HepG2 (cell line): ENCODE measurements around the gene ZNF23. TPM values are rescaled to one million over a fixed set of nuclear protein-coding genes. Genes with fewer than 3 reads are reported as not detected.

ENCODE experiments used
- ARNT ChIP-seq: fragments of 450-650 bp; IDR thresholded peaks from 2 replicates; pipeline ENCODE4 v1.6.1; 2017
- ATF1 ChIP-seq: IDR thresholded peaks from 2 replicates; pipeline ENCODE4 v1.6.1; 2016; ENCODE audit warnings: mild to moderate bottlenecking, control low read depth
- HMG20B ChIP-seq: conservative IDR thresholded peaks from 2 replicates; pipeline ENCODE4 v1.6.1; 2016; ENCODE audit warnings: missing genetic modification reagents, missing compliant biosample characterization
- HNRNPUL1 ChIP-seq: fragments of 200-400 bp; formaldehyde crosslinking; IDR thresholded peaks from 2 replicates; pipeline ENCODE4 v1.6.1; 2017; ENCODE audit warnings: low read depth, mild to moderate bottlenecking, low read length, moderate library complexity
- HOXA3 ChIP-seq: sonication (generic); formaldehyde crosslinking; IDR thresholded peaks from 2 replicates; pipeline ENCODE4 v1.5.0; 2020; ENCODE audit warnings: missing genetic modification reagents
- JUND ChIP-seq: sonication (generic); formaldehyde crosslinking; IDR thresholded peaks from 2 replicates; pipeline ENCODE4 v1.8.0; 2022; ENCODE audit warnings: mild to moderate bottlenecking, missing genetic modification reagents
- KAT7 ChIP-seq: IDR thresholded peaks from 2 replicates; pipeline ENCODE4 v1.6.1; 2018; ENCODE audit warnings: borderline replicate concordance, missing compliant biosample characterization
- KDM5A ChIP-seq: fragments of 200-600 bp; sonication (generic); IDR thresholded peaks from 2 replicates; pipeline ENCODE4 v1.7.0; 2018; ENCODE audit warnings: antibody characterized with exemption, mild to moderate bottlenecking, low read length, borderline replicate concordance
- KLF16 ChIP-seq, 2 experiments: sonication (generic) in 1 of 2; formaldehyde crosslinking in 1 of 2; IDR thresholded peaks; 2 replicates each; pipeline versions ENCODE4 v1.6.1 to v1.8.0; 2016 to 2023; ENCODE audit warnings: missing genetic modification reagents in 2 of 2, missing compliant biosample characterization in 1 of 2
- KMT2B ChIP-seq: IDR thresholded peaks from 2 replicates; pipeline ENCODE4 v1.6.1; 2016; ENCODE audit warnings: missing genetic modification reagents, missing compliant biosample characterization
- PRDM4 ChIP-seq: sonication (generic); formaldehyde crosslinking; IDR thresholded peaks from 2 replicates; pipeline ENCODE4 v1.9.0; 2021; ENCODE audit warnings: missing genetic modification reagents, borderline replicate concordance
- PTBP1 ChIP-seq: fragments of 200-400 bp; formaldehyde crosslinking; IDR thresholded peaks from 2 replicates; pipeline ENCODE4 v1.6.1; 2018; ENCODE audit warnings: low read length, low read depth; ENCODE audit not compliant: poor library complexity, severe bottlenecking
- TERF1 ChIP-seq: sonication (generic); formaldehyde crosslinking; IDR thresholded peaks from 2 replicates; pipeline ENCODE4 v1.8.0; 2022; ENCODE audit warnings: mild to moderate bottlenecking, missing genetic modification reagents, moderate library complexity
- THAP11 ChIP-seq: IDR thresholded peaks from 2 replicates; pipeline ENCODE4 v1.6.1; 2016; ENCODE audit warnings: missing biosample characterization, missing genetic modification reagents
- ZBTB1 ChIP-seq: sonication (generic); formaldehyde crosslinking; IDR thresholded peaks from 2 replicates; pipeline ENCODE4 v1.4.0; 2020; ENCODE audit warnings: missing genetic modification reagents, borderline replicate concordance
- ZFP41 ChIP-seq: sonication (generic); formaldehyde crosslinking; IDR thresholded peaks from 2 replicates; pipeline ENCODE4 v1.4.0; 2020; ENCODE audit warnings: mild to moderate bottlenecking, missing genetic modification reagents, borderline replicate concordance
- ZNF430 ChIP-seq: sonication (generic); formaldehyde crosslinking; IDR thresholded peaks from 2 replicates; pipeline ENCODE4 v1.9.0; 2021; ENCODE audit warnings: mild to moderate bottlenecking, missing genetic modification reagents
- ZNF619 ChIP-seq: sonication (generic); formaldehyde crosslinking; IDR thresholded peaks from 2 replicates; pipeline ENCODE4 v1.4.0; 2020; ENCODE audit warnings: mild to moderate bottlenecking, missing genetic modification reagents
- ZNF704 ChIP-seq: sonication (generic); formaldehyde crosslinking; IDR thresholded peaks from 2 replicates; pipeline ENCODE4 v1.8.1; 2023; ENCODE audit warnings: mild to moderate bottlenecking, inconsistent platforms, moderate library complexity, missing genetic modification reagents, borderline replicate concordance
- polyA plus RNA-seq, 8 experiments: library from polyadenylated mRNA; depleted of rRNA in 3 of 8; stranded (reverse) in 7 of 8; unstranded in 1 of 8; fragments of >200 nt; fragmentation: Illumina TruSeq in 4 of 8; extraction: Trizol in 4 of 8; gene quantifications; 2 replicates each; pipeline versions ENCODE4 v1.2.1 to v1.2.3, GENCODE V29; 2011 to 2016; ENCODE audit warnings: low read depth in 4 of 8, missing spikeins in 1 of 8, mixed read lengths in 1 of 8; ENCODE audit not compliant: insufficient read depth in 1 of 8
- total RNA-seq, 5 experiments: library from RNA; depleted of rRNA; stranded (reverse); fragments of >200 nt; fragmentation: Illumina TruSeq; extraction: Trizol; gene quantifications; 2 replicates each; pipeline ENCODE4 v1.2.3, GENCODE V29; 2016; ENCODE audit warnings: low read depth in 1 of 5
- TF ChIP-seq, protein P1 (sequence below): sonication (generic); formaldehyde crosslinking; IDR thresholded peaks from 2 replicates; pipeline ENCODE4 v1.8.0; 2022; ENCODE audit warnings: mild to moderate bottlenecking, missing genetic modification reagents
- TF ChIP-seq, protein P2 (sequence below): sonication (generic); formaldehyde crosslinking; IDR thresholded peaks from 2 replicates; pipeline ENCODE4 v1.9.0; 2021; ENCODE audit warnings: missing genetic modification reagents, borderline replicate concordance

Gene ZNF23
- total and polyA plus RNA-seq, 2 of the 13 experiments (the other 11 are each of a cell fraction or from before 2014, with no cell fraction given) = 8.6 to 12.2 TPM

DNA sequence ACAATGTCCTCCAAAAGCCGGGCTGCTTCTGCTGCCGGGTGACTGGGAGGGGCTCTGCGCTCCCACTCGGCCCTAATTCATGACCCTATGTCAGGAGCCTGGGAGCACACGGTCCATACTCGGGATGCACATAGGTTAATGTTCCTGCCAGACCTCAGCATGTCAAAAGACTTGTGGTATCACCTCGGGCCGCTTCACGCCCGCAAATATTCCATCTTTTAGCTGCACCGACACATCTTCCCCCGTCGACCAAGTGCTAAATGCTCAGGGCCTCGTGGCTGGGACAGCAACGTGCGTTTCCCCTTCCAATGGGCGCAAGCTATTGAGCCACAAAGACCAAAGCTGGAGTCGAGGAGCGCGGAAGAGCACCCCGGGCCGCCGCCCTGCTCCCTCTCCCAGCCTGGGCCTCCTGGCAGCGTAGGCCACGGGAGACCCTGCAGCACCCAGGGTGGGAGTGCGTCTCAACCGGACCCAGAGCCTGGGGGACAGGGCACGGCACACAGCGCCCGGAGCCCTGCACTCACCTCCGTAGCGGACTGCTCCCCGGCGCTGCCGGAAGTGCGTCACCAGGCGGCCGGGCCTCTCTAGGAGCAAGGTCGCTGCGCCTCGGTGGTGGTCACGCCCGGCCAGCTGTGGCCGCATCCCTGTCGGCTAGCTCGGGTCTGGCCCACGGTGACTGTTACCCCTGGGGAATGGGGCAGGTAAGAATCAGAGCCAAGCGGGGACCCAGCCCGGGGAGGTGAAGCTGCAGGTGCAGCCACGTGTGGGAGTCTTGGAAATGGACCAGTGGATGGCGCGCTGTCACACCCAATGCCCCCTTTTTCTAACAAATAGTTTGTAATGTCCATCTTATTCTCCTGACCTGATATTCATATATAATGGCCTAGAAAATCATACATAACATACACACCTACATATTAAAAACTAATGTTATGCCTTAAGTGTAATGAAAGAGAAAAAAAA is at the start of gene ZNF23 (continued):
- peak; percentile 100 for TF ChIP-seq KMT2B (CRISPR knock-in tag)
- 0 out of 2 replicates have a peak, but pooled peaks have one; percentile 83 for TF ChIP-seq PRDM4 (CRISPR knock-in tag)
- TF ChIP-seq, protein P1, sequence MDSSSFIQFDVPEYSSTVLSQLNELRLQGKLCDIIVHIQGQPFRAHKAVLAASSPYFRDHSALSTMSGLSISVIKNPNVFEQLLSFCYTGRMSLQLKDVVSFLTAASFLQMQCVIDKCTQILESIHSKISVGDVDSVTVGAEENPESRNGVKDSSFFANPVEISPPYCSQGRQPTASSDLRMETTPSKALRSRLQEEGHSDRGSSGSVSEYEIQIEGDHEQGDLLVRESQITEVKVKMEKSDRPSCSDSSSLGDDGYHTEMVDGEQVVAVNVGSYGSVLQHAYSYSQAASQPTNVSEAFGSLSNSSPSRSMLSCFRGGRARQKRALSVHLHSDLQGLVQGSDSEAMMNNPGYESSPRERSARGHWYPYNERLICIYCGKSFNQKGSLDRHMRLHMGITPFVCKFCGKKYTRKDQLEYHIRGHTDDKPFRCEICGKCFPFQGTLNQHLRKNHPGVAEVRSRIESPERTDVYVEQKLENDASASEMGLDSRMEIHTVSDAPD (CRISPR knock-in tag) = no peak; the same call in 1 of the 2 replicates
- TF ChIP-seq HOXA3 = peak; percentile 99
- TF ChIP-seq TERF1 = no peak
- TF ChIP-seq ZNF619 (CRISPR knock-in tag) = peak; percentile 94; the same call in 1 of the 2 replicates
- 0 out of 2 replicates have a peak, but pooled peaks have one; percentile 32 for TF ChIP-seq HNRNPUL1
- TF ChIP-seq KDM5A = peak; percentile 97
- TF ChIP-seq, protein P2, sequence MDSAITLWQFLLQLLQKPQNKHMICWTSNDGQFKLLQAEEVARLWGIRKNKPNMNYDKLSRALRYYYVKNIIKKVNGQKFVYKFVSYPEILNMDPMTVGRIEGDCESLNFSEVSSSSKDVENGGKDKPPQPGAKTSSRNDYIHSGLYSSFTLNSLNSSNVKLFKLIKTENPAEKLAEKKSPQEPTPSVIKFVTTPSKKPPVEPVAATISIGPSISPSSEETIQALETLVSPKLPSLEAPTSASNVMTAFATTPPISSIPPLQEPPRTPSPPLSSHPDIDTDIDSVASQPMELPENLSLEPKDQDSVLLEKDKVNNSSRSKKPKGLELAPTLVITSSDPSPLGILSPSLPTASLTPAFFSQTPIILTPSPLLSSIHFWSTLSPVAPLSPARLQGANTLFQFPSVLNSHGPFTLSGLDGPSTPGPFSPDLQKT (CRISPR knock-in tag) = no peak
- TF ChIP-seq KAT7 (CRISPR knock-in tag) = peak; percentile 99
- TF ChIP-seq ARNT = no peak
- peak; percentile 95 for TF ChIP-seq THAP11 (CRISPR knock-in tag)
- TF ChIP-seq ZBTB1 (CRISPR knock-in tag) = 0 out of 2 replicates have a peak, but pooled peaks have one; percentile 65
- TF ChIP-seq ZFP41 (CRISPR knock-in tag) = 0 out of 2 replicates have a peak, but pooled peaks have one; percentile 66
- TF ChIP-seq PTBP1 = peak; percentile 95
- TF ChIP-seq JUND (CRISPR knock-in tag) = peak; percentile 49; the same call in 1 of the 2 replicates
- TF ChIP-seq KLF16 (CRISPR knock-in tag; IDR thresholded peaks at IDR 0.05) = peak; percentile 74 to 97; a peak in 3 of 4 replicates
- peak; percentile 92; the same call in 1 of the 2 replicates for TF ChIP-seq ZNF704 (CRISPR knock-in tag)
- TF ChIP-seq ZNF430 = peak; percentile 96
- no peak; the same call in 1 of the 2 replicates for TF ChIP-seq HMG20B (CRISPR knock-in tag)
- TF ChIP-seq ATF1 = peak; percentile 99
